HG02938 (cell line): ENCODE measurements around the gene GABBR1.

ENCODE experiments used
- ATAC-seq: cut with Tn5 transposase; IDR thresholded peaks from one replicate; pipeline ENCODE4 v1.9.1; 2021; ENCODE audit warnings: mild to moderate bottlenecking, moderate library complexity; ENCODE audit not compliant: unreplicated experiment

The GABBR1 gene

DNA sequence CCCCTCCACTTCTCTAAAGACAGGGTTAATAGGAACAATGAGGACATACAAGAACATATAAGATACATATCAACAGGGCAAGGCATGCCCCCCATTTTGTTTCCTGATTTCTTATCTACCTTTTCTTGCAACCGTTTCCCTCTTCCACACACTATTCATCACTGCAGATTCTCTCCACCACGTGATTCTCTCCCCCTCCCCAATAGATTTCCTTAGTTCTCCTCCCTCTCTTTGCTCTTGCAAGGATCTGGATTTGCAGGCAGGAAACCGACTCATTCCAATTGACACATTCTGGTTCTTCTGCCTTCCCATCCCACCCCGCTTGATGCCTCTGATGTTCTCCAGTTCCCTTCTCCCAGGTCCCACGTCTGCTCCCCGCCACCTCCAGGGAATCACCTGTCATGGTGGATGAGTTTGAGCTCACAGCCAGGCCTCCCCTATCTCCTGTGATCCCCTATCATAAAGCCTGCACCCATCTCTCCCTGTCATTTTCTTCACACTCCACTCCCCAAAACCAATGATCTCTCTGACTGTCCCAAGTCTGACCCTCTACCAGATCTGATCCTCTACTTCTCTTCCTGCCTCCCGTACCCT, 7.5 kb downstream of the GABBR1 start:
- no peak for ATAC-seq

DNA sequence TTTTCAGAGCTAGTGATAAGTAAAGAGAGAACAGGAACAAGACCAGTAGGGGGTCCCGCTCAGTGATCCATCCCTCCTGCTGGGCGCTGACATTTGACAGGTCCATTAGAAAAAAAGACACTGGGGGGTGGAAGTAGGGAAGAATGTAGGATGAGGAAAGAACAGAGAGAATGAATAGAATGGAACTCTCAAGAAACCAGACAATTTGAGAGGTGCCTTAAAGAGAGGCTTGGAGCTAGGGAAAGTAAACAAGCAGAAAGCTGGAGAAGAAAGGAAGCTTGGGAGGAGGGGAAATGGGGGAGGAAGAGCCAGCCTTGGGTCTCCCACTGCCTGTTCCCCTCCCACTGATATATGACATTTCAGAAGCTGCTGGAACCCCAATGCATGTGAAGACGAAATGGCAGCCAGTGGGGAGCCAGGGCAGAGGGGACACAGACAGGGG, 8.4 kb downstream of the GABBR1 start:
- no peak for ATAC-seq

DNA sequence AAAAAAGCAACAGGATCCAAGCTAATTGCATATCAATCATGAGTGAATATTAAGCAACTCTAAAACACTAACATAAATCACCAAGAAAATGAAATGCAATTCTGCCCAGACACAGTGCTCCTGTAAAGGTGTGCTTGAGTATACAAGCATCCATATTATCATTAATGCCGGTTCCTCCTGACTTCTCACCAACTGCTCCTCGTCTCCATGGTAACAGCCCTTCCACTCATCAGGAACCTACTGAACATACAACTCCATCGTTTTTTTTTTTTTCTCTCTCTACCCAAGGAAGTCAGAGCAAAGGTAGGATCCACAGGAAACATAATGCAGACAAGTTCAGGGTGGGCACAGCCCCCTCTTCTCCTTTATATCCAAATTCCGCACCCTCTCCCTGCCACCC, 12.4 kb downstream of the GABBR1 start:
- ATAC-seq = no peak

DNA sequence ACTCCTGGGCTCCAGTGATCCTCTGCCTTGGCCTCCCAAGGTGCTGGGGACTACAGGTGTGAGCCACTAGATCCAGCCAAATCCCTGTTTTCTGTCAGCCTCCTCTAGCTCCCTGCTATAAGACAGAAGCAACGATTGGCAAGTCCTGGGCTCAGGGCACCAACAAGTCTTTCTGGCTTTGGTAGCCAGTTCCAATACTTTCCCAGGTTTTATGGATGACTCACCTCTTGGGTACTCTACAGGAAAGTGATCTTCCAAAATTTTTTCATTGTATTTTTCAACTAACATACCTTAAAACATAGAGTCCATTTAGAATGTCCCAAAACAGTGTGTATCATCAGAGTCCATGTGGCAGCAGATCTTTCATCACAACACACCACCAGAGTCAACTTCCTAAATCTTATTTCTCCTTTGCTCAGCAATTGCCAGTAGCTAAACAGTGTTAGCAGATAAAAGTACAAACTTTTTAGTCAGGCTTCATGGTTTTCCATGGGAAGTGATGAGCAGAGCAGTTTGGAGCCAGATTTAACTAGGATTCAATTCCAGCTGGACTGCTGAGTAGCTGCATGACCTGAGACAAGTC, 13.3 kb downstream of the GABBR1 start:
- no peak for ATAC-seq

DNA sequence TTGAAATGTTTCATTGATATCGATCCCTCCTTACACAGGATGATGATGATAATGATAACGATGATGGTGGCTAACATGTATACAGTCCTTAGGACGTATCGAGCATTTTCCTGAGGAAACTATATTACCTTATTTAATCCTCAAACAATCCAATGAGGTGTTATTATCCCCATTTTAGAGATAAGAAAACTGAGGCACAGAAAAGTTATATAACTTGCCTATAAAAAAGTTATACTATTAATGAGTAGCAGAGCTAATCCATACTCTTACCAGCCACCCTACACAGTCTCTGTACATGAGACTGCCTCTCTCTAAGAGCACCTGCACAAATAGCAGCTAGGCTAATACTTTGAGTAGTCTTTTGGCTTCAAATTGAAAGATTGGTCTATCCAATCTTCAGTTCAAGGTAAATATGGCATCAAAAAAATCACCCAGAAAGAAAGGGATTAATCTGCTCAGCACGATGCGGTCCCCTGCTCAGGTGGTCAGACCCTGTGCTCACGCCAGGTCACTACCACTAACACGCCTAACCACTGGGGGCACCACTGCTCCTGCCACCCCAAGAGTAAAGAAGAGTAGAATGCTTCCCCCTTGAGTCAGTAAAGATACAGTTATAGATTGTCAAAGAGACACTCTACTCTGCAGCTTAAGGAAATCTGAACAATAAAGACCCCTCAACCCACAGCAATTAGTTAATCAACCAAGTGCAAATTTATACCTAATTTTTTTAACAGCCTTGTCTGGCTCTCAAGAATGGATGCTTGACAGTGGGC, 15.0 kb downstream of the GABBR1 start:
- ATAC-seq = no peak

DNA sequence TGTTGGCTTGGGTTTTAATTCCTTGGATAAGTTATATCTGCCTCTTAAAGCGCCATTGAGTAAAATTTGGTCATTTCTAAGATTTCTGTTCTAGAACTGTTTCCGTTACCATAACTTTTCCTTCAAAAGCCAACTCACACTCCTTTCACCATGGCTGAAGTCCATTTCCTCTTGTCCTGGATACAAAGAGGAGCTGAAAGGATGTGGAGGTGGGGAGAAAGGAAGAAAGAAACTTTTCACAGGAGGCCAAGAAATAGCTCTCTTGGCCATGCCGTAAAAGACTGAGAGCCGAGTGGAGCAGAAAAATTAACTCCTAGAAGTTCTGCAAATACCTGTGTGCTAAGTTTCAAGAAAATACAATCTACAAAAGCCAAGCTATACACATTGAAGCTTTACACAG, 21.6 kb downstream of the GABBR1 start:
- no peak for ATAC-seq

DNA sequence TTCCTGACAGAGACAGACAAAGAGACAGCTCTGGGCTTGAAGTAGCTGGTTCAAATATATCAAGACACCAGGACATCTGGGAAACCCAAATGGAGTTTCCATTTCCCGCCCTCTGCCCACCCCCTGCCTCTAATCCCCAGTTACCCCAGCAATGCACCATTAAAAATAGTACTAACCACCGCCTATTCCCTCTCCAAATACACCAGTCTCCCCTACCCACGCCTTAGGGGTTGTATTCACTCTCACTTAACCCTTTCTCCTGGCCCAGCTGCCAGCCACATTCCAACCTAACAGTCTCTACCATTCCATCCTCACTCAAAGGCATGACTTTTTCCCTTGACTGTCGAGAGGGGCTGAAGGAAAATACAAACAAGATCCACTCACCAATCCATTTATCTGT, 22.4 kb downstream of the GABBR1 start:
- ATAC-seq = no peak

DNA sequence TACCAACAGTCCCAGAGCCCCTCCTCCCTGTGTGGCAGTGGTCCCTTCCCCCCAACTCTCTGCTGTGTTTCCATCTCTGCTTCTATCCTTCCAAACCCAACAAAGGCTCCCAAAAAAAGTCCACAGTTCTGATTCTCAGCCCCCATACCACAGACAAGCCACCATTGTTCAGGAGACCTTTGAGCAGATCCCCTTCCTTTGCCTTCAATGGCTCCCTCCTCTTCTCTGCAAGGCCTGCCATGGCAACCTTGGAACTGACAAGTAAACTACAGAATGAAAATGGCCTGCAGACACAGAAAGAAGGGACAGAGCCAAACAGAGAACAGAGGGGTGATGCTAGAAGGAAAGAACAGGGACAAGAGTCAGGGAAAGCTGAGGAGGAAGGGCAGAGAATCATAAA, 24.9 kb downstream of the GABBR1 start:
- no peak for ATAC-seq

DNA sequence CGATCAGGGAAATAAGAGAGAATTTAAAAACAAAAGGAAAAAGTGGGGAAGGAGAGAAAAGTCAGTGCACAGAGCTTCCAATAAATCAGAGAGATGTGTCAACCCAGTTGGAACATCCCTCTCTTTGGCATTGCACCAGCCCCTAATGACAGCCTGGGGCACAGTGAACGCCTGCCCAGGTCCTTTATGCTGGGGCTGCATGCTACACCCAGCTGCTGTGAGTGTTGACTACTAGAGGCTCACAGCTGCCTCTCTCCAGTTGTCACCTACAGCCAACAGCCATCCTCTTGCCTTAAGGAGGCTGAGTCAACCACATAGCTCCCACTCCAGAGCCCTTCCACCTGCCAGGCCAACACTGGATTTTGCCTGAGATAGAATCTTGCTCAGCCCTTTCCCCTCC, 29.1 kb downstream of the GABBR1 start:
- ATAC-seq = no peak

DNA sequence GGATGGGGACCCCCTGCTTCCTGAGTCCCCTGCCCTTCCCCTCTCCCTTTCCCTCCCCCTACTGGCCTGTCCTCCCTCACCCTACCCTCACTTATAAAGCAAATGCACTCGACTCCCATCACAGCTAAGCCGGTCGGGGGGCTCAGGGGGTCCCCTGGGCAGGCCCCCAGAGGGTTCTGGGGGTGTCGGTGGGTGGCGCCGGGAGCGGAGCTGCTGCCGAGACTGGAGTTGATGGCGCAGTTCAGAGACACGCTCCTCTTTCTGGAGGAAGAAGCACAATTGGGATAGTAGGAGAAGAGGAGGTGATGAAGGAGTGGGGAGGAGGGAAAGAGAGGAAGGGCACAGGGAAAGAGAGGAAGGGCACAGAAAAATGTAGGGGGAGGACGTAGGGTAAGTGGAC, 29.5 kb downstream of the GABBR1 start:
- no peak for ATAC-seq

DNA sequence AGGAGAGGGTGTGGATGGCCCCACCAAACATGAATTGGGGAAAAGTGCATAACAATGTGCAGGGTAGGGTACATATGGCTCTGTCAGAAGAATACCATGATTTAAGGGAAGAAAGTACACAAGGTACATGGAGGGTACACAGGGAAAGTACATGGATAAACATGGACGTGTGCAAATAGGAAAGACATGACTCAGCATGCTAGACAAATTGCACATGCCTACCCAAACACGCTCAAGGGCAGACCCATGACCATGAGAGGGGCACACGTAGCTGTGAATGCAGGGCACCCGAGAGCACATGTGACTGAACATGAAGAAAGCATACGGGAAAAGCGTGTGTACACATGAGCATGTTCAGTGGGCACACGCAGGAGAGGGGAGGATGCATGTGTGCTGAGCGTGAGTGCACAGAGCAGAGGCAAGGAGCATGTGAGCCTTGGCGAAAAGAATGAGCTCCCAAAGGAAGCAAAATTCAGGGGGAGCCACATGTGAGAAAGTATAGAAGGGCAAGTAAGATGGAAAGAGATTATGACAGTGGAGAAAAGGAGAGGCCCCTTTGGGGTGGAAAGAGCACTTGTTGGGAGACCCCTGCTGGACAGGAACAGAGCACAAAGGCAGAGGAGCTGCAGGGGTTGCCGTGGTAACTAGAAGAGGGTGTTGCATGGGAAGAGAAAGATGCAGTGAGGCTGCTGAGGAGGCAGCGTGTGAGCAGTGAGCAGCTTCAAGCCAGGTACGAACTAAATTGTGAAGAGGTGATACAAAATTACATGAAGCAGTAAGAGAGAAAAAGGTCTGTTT, 30.2 kb downstream of the GABBR1 start:
- no peak for ATAC-seq

DNA sequence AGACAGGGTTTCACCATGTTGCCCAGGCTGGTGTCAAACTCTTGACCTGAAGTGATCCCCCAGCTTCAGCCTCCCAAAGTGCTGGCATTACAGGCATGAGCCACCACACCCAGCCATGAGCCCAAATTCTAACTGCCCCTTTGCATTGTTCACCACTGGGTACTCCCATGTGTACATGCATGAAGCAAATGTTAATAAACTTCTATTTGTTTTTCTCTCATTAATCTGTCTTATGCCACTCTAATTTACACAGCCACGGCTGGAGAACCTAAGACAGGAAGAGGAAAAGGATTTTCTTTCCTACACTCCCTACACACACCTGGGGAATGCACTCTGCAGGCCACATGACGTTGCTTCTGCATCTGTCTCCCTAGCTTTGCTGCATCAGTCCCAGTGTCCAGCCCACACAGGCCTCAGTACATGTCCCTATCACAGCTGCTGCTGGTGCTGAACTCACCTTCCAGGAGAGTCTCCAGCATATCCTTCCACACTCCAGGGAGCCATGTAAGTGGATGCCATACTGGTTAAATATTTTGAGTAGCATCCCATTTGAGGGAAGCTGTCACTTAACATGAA, 34.7 kb downstream of the GABBR1 start:
- no peak for ATAC-seq

DNA sequence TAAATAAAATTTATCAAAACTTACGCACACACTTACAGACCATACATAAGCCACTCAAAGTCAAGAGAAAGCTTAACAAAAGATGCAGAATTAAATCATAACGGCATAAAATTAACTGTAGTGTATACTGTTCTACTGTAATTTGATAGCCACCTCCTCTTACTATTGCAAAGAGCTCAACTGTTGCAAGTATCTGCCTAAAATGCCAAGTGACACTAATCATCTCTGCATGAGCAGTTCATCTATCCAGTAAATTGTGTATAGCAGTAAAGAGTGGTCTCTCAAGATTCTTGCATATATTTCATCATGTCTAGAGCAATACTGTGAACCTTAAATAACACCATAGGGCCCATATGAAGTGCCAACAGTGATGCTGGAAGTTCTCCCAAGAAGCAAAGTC, 35.8 kb downstream of the GABBR1 start:
- no peak for ATAC-seq

DNA sequence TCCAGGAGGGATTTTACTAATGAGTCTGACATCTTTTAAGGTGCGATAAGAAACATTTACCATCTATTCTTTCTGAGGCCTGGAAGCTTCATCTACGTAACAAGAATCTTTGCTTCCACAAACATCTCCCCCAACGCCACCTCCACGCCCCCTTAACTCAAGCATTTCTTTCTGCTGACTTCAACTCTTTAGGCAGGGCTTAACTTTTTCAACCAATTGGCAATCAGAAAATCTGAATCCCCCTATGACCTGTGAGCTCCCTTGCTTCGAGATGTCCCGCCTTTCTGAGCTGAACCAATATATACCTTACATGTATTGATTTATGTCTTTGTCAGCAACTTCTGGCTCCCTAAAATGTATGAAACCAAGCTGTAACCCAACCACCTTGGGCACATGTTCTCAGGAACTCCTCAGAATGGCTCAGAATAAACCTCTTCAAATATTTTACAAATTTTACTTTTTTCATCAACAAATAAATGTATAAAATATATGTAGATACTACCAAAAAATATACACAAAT, 36.5 kb downstream of the GABBR1 start:
- no peak for ATAC-seq

DNA sequence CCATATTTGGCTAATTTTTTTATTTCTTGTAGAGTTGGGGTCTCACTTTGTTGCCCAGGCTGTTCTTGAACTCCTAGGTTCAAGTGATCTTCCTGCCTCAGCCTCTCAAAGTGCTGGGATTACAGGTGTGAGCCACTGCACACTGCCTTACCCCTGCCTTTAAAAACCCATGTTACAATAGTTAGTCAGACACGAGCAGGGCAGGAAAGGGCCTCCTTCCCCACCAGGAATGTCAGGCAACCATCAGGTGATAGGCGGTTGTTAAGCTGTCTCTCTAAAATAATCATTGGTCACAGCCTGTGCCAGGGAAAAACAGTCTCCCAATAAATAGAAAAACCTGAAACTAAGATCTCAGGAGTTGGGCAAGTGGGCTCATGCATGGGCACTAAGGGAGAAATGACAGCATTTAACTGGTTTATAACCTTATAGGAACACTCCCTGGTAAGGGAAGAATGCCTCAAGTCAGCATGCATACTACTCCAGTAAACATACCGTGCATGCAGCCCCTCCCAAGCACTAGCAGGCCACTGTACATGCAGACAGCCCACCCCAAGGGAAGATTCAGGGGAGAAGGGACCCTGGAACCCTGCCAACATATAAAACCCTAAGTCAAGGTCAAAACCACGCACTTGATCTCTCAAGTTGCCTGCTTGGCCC, 39.7 kb downstream of the GABBR1 start:
- no peak for ATAC-seq

DNA sequence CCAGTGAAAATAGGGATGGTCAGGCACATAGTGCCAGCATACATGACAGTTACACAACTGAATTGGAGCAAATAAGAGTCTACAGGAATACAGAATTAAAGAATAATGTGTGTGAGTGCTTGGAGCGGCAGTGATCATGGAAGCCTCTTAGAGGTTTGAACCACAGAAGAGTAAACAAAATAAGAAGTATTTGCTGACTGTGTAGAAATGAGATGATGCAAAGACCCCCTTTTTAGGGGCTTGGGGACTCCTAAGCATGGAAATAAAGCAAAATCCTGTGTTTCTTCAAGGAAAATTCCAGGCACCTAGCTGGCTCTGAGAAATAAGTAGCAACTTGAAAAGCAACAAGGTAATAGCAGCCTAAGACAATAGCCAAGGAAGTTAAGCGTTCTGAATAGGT, 41.3 kb downstream of the GABBR1 start:
- no peak for ATAC-seq

DNA sequence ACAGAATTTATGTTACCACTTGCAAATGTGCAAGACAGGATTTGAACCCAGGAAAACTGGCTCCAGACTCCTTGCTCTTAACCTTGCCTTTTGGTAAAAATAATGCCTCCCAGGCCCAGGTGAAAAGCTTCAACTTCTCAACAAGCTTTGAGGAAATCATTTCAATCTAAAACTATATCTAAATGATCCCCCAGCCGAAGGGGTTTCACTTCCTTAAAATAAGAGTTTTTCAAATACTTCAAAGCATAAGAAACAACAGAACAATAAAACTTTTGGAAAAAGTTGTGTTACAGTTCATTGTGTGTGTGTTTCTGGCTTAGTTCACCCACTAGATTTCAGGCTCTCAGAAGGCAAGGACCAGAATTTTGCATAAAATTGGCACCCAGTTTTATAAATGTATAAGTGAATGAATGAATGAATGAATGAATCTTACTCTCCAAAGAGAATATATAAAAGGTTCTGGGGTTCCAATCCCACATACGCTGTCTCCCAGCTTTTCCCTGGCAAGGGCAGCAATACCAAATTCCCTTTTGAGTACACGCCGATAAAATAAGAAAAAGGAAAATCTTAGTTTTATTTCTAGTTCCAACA, 42.7 kb downstream of the GABBR1 start:
- no peak for ATAC-seq

DNA sequence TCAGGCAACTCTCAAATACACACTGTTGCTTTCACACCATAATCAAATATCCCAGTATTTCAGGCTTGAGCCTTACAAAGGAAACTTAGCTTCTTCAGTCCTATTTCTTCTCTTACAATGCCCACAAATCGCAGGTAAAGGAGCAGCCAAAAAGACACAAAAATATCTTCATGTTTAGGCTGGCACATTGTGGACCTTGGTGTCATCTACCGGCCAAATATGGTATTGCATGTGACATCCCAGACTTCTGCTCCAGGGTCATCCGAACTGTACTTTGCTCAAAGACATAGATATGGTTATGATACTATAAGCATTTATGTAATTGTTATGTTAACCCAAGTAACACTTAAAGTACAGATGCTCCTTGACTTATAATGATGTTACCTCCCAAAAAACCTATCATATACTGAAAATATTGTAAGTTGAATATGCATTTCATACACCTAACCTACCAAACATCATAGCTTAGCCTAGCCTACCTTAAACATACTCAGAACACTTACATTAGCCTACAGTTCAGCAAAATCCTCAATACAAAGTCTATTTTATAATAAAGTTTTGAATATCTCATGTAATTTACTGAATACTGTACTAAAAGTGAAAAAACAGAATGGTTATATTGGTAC, 43.4 kb downstream of the GABBR1 start:
- ATAC-seq = no peak

DNA sequence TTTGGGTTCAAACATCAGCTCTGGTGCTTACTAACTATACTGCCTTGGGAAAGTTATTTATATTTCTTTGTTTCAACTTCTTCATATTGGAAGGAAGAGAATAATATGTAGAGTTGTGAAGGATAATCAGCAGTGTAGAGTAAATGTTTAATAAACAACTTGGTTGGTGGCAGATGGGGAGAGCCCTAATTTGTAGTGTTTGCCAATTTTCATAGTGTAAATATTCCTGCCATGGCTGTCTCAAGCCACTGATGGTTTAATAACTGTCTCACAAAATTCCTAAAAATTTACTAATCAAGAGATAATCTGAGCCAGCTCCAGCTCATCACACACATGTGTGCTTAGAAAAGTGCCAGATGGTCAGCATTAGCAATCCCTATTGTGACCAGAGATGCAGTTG, 48.2 kb downstream of the GABBR1 start, which contains the start of gene OR2H2:
Gene OR2H2, plus strand, starts transcription at position 301 of the 400 bp plus-strand sequence. CDS start 2,824 bp downstream, outside the sequence.
- no peak for ATAC-seq

DNA sequence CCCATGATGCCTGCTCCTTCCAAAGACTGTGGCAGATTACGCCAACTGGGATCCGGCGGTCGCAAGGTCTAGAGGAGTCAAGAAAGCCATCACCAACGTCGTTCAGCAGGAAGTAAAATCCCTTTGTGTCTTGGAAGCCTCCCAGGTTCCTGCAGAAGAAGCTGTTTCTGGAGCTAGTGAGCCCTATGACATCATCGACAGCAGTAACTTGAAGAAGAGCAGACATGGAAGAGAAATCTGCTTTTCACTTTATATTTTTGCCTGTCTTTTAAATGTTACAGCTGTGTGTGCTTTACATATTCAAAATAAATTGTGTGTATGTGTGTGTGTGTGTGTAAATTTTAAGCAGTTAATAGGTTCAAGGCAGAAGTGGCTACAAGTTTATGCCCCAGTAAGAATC, 55.4 kb downstream of the GABBR1 start:
- ATAC-seq = no peak
